K562 (cell line): ENCODE measurements around the gene PLCB3. TPM values are rescaled to one million over a fixed set of nuclear protein-coding genes. Genes with fewer than 3 reads are reported as not detected.

Experiments used
- EP300 ChIP-seq: IDR thresholded peaks from 2 replicates; pipeline ENCODE4 v1.6.1; 2012; ENCODE audit warnings: low read length, improper control_type of control experiment
- GTF2A2 ChIP-seq: IDR thresholded peaks from 2 replicates; pipeline ENCODE4 v1.6.1; 2016; ENCODE audit warnings: mild to moderate bottlenecking, missing genetic modification characterization, missing compliant biosample characterization
- HIVEP1 ChIP-seq: fragments of 250-450 bp; sonication (Bioruptor Pico); IDR thresholded peaks from 2 replicates; pipeline ENCODE4 v1.4.0; 2020; ENCODE audit warnings: mild to moderate bottlenecking
- KLF1 ChIP-seq: fragments of 450-650 bp; IDR thresholded peaks from 2 replicates; pipeline ENCODE4 v1.6.1; 2016; ENCODE audit warnings: missing genetic modification characterization, missing compliant biosample characterization
- KLF6 ChIP-seq: fragments of 250-450 bp; sonication (Bioruptor Pico); IDR thresholded peaks from 2 replicates; pipeline ENCODE4 v1.4.0; 2020; ENCODE audit warnings: mild to moderate bottlenecking, moderate library complexity, borderline replicate concordance
- RB1 ChIP-seq: fragments of 450-650 bp; IDR thresholded peaks from 2 replicates; pipeline ENCODE4 v1.6.1; 2017; ENCODE audit warnings: low read depth, mild to moderate bottlenecking
- ZC3H8 ChIP-seq: fragments of 450-650 bp; IDR thresholded peaks from 2 replicates; pipeline ENCODE4 v1.6.1; 2017
- polyA plus RNA-seq, 8 experiments: library from polyadenylated mRNA; depleted of rRNA in 4 of 8; stranded (reverse) in 5 of 8; unstranded in 3 of 8; fragments of >200 nt; fragmentation: Nextera tagmentation in 2 of 8; fragmentation: Illumina TruSeq in 1 of 8; extraction: Ambion mirVana in 2 of 8; extraction: Trizol in 1 of 8; gene quantifications; 2 replicates each; pipeline versions ENCODE4 v1.2.1 to v1.2.3, GENCODE V29; 2011 to 2014; ENCODE audit warnings: inconsistent platforms in 1 of 8, missing spikeins in 1 of 8
- total RNA-seq, 7 experiments: library from RNA; depleted of rRNA in 6 of 7; stranded (reverse); fragments of >200 nt in 6 of 7; fragmentation: Illumina TruSeq in 2 of 7; extraction: Trizol in 2 of 7; gene quantifications; 2 replicates each; pipeline versions ENCODE4 v1.2.1 to v1.2.3, GENCODE V29; 2011 to 2021; ENCODE audit warnings: low replicate concordance in 1 of 7
- TF ChIP-seq, protein P1 (sequence below): fragments of 200-600 bp; sonication (generic); IDR thresholded peaks from one replicate; pipeline ENCODE4 v1.6.1; 2012; ENCODE audit warnings: mild to moderate bottlenecking, low read depth, low read length, inconsistent platforms
- TF ChIP-seq, protein P2 (sequence below): sonication (generic); formaldehyde crosslinking; IDR thresholded peaks from 2 replicates; pipeline ENCODE4 v1.9.0; 2022; ENCODE audit warnings: mild to moderate bottlenecking, missing genetic modification reagents
- TF ChIP-seq, protein P3 (sequence below): sonication (generic); formaldehyde crosslinking; IDR thresholded peaks from 2 replicates; pipeline ENCODE4 v1.8.1; 2023; ENCODE audit warnings: mild to moderate bottlenecking, missing genetic modification reagents

The PLCB3 gene
- total and polyA plus RNA-seq, 9 of the 15 experiments (the other 6 are each of a cell fraction or from before 2014, with no cell fraction given), result 0.31 to 44.8 (median 14.6) TPM

DNA sequence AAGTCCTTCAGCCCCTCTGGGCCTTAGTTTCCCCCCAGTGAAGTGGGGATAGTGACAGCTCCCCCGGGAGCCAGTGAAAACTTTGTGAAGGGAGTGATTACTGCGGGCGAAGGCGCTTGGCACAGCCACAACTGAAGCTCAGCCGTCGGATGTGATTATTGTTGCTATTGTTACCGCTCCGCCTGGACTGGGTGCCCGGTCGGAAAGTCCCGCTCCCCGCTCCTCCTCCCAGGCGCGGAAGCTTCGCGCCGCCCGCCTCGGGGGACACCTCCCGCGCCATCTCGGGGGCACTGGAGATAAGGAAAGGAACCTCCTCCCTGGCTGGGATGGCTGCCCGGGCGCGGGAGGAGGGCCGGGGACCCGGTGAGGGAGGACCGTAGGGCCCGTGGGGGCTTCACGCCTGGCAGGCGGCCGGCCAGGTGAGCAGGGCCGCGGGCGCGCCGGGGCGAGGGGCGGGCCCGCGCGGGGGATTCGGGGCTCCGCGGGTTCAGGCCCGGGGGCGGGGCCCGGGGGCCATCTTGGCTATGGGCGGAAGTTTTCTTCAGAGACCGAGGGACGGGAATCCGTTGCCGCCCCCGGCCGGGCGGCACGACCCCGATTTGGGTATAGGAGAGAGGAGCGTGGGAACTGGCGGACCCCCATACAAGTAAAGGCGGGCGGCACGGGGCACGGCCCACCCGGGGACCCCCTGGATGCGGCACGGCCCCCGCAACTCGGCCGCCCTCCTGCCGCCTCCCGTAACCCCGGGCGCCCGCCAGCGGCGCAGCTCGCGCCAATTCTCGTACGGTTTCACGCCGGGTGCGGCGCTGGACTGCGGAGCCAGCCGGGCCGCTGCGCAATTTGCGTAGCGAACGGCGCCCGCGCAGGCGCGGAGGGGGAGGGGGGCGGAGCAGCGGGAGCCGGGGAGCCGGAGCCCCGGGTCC, 33.9 kb downstream of the PLCB3 start, which contains the start of gene GPR137 (continued):
- TF ChIP-seq, protein P1, sequence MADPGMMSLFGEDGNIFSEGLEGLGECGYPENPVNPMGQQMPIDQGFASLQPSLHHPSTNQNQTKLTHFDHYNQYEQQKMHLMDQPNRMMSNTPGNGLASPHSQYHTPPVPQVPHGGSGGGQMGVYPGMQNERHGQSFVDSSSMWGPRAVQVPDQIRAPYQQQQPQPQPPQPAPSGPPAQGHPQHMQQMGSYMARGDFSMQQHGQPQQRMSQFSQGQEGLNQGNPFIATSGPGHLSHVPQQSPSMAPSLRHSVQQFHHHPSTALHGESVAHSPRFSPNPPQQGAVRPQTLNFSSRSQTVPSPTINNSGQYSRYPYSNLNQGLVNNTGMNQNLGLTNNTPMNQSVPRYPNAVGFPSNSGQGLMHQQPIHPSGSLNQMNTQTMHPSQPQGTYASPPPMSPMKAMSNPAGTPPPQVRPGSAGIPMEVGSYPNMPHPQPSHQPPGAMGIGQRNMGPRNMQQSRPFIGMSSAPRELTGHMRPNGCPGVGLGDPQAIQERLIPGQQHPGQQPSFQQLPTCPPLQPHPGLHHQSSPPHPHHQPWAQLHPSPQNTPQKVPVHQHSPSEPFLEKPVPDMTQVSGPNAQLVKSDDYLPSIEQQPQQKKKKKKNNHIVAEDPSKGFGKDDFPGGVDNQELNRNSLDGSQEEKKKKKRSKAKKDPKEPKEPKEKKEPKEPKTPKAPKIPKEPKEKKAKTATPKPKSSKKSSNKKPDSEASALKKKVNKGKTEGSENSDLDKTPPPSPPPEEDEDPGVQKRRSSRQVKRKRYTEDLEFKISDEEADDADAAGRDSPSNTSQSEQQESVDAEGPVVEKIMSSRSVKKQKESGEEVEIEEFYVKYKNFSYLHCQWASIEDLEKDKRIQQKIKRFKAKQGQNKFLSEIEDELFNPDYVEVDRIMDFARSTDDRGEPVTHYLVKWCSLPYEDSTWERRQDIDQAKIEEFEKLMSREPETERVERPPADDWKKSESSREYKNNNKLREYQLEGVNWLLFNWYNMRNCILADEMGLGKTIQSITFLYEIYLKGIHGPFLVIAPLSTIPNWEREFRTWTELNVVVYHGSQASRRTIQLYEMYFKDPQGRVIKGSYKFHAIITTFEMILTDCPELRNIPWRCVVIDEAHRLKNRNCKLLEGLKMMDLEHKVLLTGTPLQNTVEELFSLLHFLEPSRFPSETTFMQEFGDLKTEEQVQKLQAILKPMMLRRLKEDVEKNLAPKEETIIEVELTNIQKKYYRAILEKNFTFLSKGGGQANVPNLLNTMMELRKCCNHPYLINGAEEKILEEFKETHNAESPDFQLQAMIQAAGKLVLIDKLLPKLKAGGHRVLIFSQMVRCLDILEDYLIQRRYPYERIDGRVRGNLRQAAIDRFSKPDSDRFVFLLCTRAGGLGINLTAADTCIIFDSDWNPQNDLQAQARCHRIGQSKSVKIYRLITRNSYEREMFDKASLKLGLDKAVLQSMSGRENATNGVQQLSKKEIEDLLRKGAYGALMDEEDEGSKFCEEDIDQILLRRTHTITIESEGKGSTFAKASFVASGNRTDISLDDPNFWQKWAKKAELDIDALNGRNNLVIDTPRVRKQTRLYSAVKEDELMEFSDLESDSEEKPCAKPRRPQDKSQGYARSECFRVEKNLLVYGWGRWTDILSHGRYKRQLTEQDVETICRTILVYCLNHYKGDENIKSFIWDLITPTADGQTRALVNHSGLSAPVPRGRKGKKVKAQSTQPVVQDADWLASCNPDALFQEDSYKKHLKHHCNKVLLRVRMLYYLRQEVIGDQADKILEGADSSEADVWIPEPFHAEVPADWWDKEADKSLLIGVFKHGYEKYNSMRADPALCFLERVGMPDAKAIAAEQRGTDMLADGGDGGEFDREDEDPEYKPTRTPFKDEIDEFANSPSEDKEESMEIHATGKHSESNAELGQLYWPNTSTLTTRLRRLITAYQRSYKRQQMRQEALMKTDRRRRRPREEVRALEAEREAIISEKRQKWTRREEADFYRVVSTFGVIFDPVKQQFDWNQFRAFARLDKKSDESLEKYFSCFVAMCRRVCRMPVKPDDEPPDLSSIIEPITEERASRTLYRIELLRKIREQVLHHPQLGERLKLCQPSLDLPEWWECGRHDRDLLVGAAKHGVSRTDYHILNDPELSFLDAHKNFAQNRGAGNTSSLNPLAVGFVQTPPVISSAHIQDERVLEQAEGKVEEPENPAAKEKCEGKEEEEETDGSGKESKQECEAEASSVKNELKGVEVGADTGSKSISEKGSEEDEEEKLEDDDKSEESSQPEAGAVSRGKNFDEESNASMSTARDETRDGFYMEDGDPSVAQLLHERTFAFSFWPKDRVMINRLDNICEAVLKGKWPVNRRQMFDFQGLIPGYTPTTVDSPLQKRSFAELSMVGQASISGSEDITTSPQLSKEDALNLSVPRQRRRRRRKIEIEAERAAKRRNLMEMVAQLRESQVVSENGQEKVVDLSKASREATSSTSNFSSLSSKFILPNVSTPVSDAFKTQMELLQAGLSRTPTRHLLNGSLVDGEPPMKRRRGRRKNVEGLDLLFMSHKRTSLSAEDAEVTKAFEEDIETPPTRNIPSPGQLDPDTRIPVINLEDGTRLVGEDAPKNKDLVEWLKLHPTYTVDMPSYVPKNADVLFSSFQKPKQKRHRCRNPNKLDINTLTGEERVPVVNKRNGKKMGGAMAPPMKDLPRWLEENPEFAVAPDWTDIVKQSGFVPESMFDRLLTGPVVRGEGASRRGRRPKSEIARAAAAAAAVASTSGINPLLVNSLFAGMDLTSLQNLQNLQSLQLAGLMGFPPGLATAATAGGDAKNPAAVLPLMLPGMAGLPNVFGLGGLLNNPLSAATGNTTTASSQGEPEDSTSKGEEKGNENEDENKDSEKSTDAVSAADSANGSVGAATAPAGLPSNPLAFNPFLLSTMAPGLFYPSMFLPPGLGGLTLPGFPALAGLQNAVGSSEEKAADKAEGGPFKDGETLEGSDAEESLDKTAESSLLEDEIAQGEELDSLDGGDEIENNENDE, result no peak
- TF ChIP-seq HIVEP1 (CRISPR knock-in tag), result peak; percentile 72; the same call in 1 of the 2 replicates
- TF ChIP-seq KLF1, result 0 out of 2 replicates have a peak, but pooled peaks have one; percentile 10
- TF ChIP-seq RB1, result peak; percentile 75
- TF ChIP-seq EP300, result no peak
- TF ChIP-seq, protein P2, sequence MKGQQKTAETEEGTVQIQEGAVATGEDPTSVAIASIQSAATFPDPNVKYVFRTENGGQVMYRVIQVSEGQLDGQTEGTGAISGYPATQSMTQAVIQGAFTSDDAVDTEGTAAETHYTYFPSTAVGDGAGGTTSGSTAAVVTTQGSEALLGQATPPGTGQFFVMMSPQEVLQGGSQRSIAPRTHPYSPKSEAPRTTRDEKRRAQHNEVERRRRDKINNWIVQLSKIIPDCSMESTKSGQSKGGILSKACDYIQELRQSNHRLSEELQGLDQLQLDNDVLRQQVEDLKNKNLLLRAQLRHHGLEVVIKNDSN (CRISPR knock-in tag), result peak; percentile 5; the same call in 1 of the 2 replicates
- TF ChIP-seq GTF2A2, result no peak
- TF ChIP-seq ZC3H8, result no peak
- TF ChIP-seq, protein P3, sequence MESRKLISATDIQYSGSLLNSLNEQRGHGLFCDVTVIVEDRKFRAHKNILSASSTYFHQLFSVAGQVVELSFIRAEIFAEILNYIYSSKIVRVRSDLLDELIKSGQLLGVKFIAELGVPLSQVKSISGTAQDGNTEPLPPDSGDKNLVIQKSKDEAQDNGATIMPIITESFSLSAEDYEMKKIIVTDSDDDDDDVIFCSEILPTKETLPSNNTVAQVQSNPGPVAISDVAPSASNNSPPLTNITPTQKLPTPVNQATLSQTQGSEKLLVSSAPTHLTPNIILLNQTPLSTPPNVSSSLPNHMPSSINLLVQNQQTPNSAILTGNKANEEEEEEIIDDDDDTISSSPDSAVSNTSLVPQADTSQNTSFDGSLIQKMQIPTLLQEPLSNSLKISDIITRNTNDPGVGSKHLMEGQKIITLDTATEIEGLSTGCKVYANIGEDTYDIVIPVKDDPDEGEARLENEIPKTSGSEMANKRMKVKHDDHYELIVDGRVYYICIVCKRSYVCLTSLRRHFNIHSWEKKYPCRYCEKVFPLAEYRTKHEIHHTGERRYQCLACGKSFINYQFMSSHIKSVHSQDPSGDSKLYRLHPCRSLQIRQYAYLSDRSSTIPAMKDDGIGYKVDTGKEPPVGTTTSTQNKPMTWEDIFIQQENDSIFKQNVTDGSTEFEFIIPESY (CRISPR knock-in tag), result no peak
- TF ChIP-seq KLF6, result no peak
